GM12872 (cell line): ENCODE data around the gene DZIP1.

Source experiments
- TF ChIP-seq, protein P1 (sequence below): IDR thresholded peaks from 3 replicates; pipeline ENCODE4 v1.5.1; 2011; ENCODE audit warnings: low read depth, mild to moderate bottlenecking, low read length, moderate library complexity; ENCODE audit not compliant: insufficient read depth

DZIP1 gene, protein sequence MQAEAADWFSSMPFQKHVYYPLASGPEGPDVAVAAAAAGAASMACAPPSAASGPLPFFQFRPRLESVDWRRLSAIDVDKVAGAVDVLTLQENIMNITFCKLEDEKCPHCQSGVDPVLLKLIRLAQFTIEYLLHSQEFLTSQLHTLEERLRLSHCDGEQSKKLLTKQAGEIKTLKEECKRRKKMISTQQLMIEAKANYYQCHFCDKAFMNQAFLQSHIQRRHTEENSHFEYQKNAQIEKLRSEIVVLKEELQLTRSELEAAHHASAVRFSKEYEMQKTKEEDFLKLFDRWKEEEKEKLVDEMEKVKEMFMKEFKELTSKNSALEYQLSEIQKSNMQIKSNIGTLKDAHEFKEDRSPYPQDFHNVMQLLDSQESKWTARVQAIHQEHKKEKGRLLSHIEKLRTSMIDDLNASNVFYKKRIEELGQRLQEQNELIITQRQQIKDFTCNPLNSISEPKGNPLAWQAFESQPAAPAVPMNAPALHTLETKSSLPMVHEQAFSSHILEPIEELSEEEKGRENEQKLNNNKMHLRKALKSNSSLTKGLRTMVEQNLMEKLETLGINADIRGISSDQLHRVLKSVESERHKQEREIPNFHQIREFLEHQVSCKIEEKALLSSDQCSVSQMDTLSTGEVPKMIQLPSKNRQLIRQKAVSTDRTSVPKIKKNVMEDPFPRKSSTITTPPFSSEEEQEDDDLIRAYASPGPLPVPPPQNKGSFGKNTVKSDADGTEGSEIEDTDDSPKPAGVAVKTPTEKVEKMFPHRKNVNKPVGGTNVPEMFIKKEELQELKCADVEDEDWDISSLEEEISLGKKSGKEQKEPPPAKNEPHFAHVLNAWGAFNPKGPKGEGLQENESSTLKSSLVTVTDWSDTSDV

DNA sequence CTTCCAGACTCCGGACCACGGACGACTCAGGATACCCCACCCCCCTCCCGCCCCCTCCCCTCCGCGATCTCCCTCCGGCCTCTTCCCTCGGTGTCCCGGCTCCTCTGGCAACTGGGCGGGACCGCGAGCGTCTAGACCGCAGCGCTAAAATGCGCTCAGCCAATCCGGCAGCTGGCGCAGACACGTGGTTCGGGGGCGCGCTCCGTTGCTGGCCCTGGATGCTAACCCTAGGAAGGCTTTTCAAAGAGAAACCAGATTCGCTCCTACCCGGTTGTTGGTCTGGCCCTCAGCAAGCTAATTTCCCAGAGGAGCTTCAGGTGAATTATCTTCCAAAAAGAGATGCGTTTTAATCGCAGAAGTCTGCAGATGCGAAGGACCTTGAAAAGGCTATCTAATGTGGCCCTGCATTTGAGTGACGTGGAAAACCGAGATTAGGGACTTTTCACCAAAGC lies at the start of gene DZIP1:
DZIP1 (minus strand) TSS at position 106 of the 452 bp plus-strand sequence. CDS start 2,677 bp downstream, outside the sequence.
- TF ChIP-seq, protein P1, sequence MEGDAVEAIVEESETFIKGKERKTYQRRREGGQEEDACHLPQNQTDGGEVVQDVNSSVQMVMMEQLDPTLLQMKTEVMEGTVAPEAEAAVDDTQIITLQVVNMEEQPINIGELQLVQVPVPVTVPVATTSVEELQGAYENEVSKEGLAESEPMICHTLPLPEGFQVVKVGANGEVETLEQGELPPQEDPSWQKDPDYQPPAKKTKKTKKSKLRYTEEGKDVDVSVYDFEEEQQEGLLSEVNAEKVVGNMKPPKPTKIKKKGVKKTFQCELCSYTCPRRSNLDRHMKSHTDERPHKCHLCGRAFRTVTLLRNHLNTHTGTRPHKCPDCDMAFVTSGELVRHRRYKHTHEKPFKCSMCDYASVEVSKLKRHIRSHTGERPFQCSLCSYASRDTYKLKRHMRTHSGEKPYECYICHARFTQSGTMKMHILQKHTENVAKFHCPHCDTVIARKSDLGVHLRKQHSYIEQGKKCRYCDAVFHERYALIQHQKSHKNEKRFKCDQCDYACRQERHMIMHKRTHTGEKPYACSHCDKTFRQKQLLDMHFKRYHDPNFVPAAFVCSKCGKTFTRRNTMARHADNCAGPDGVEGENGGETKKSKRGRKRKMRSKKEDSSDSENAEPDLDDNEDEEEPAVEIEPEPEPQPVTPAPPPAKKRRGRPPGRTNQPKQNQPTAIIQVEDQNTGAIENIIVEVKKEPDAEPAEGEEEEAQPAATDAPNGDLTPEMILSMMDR = no peak

DNA sequence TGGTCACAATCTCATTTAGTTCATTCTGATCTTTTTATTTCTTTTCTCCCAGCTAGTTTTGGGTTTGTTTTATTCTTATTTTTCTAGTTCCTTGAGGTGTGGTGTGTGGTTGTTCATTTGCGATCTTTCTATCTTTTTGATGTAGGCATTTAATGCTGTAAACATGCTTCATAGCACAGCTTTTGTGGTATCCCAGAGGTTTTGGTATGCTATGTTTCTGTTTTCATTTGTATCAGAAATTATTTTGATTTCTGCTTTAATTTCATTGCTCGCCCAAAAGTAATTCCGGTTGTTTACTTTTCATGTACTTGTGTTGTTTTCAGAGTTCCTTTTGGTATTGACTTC lies 45.0 kb upstream of the DZIP1 start:
- TF ChIP-seq, protein P1 = no peak

DNA sequence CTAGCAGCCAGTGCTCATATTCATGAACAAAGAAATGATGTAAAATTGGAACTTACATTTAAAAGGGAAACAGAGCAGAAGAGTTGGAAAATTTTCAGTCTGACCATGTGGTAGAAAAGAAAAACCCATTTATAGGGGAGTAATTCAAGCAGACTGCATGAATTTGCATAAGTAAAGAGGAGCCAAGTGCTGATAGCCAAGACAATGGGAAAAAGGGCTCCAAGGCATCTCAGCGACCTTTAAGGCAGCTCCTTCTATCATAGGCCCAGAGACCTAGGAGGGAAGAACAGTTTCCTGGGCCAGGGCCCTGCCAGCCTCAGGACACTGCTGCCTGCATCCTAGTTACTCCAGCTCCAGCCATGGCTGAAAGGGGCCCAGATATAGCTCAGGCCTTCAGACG lies 39.9 kb upstream of the DZIP1 start:
- TF ChIP-seq, protein P1 = no peak

DNA sequence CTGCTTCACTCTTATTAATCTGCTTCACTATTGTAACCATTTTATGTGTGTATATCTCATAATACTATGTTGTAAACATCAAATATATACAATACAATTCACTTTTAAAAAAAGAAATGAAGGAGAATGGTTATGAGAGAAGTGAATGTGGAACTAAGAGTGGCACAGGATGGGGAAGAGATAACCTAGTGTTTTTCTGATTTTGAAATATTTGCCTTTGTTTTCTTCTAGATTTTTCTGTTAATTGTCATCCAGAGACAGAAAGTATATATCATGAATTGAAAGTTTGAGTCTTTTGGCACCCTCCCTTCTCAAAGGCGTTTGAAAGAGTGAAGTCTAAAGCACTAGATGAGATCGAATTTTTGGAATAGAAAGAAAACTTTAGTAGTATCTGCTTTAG lies 35.2 kb upstream of the DZIP1 start:
- TF ChIP-seq, protein P1 = no peak

DNA sequence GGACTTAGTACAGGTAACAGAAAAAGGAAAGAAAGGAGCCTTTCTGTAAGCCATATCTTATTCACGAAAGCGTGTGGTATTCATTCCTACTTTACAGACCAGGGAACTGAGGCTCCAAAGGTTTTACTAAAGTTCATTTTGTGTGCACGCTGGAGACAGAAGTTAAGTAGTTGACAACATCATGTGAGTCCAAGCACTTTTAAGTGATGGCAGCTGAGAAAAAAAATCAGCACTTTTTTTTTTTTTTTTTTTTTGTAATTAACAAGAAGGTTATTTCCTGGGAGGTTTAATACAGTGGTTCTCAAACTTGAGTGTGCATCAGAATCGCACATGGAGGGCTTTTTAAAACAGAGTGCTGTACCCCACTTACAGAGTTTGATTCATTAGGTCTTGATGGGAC lies 34.5 kb upstream of the DZIP1 start:
- TF ChIP-seq, protein P1 = no peak

DNA sequence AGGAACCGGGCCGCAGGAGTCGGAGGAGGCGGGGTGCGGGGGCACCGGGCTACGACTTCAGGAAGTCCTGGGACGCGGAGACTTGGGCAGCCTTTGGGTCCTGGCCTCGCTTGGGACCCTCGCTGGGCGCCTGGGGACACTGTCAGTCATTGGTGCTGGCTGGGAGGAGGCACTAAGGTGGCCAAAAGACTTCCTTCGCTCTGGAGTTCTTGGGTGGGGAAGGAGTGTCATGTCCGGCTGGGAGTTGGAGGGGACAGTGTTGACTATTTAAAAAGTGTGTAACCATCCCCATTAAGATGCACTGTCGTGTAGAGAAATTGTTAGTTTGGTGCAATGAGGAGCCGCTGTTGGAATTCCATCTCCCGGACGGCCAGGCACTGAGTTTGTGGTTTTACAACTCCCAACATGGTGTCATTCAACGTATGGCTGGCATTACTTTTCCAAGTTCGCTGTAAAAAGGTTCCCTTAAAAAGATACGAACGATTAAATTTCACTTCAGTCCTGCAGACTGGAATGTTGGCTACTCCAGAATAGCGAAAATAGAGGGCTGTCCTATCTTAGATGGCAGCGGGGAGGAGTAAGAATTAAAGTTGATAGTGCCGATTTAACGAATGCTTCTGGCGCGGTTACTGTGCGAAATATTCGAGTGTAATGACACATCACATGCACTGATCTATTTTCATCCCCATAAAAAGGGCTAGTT lies 33.2 kb upstream of the DZIP1 start:
- TF ChIP-seq, protein P1 = no peak
